Stomach (tissue), 4 donors: Measurements from ENCODE around the gene HNRNPH1.

Source experiments
- POLR2A ChIP-seq, 4 donors: fragments of 450-650 bp; IDR thresholded peaks; one replicate each; pipeline ENCODE4 v1.6.1; 2016; ENCODE audit warnings: antibody characterized with exemption in 4 of 4, control low read depth in 2 of 4, mild to moderate bottlenecking in 1 of 4, moderate library complexity in 1 of 4
- TF ChIP-seq, protein P1 (sequence below), 7 experiments: fragments of 450-650 bp in 4 of 7; fragments of 200-600 bp in 3 of 7; sonication (generic) in 3 of 7; IDR thresholded peaks; one replicate each; pipeline ENCODE4 v1.5.1; 2016 to 2019; ENCODE audit warnings: antibody characterized with exemption in 7 of 7, control low read depth in 2 of 7, mild to moderate bottlenecking in 1 of 7

DNA sequence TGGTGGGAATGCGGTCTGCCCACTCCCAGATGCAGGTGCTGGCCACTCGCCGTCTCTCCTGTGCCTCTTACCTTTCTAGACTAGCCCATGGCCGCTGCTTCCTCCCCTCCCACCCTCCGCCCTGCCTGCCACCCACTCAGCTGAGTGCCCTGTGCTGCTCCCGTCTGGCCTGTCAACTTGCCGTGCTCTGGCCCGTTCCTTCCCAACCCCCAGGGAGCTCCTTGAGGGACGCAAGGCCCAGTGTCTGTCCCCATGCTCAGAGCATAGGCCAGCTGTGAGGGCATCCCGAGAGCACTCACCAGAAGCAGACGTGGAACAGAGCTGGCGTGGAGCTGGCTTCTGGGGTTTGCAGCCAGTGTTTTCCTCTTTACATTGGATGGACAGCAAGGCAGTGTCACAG, 20.2 kb downstream of the HNRNPH1 start:
- TF ChIP-seq, protein P1, sequence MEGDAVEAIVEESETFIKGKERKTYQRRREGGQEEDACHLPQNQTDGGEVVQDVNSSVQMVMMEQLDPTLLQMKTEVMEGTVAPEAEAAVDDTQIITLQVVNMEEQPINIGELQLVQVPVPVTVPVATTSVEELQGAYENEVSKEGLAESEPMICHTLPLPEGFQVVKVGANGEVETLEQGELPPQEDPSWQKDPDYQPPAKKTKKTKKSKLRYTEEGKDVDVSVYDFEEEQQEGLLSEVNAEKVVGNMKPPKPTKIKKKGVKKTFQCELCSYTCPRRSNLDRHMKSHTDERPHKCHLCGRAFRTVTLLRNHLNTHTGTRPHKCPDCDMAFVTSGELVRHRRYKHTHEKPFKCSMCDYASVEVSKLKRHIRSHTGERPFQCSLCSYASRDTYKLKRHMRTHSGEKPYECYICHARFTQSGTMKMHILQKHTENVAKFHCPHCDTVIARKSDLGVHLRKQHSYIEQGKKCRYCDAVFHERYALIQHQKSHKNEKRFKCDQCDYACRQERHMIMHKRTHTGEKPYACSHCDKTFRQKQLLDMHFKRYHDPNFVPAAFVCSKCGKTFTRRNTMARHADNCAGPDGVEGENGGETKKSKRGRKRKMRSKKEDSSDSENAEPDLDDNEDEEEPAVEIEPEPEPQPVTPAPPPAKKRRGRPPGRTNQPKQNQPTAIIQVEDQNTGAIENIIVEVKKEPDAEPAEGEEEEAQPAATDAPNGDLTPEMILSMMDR (IDR thresholded peaks at IDR 0.05): no peak
- TF ChIP-seq POLR2A (IDR thresholded peaks at IDR 0.05): no peak
